Endometrial microvascular endothelial cells (primary cell): ENCODE measurements around the gene SYTL5. TPM values are rescaled to one million over a fixed set of nuclear protein-coding genes. Genes with fewer than 3 reads are reported as not detected.

ENCODE experiments used
- in situ Hi-C: cut with HindIII; loops from 2 replicates; pipeline ENCODE4 v1.10.0; 2017; ENCODE audit warnings: low sequenced_read_pairs, low pct_unique_long_range_greater_than_20kb; ENCODE audit errors: inconsistent ontology term
- total RNA-seq: library from RNA; depleted of rRNA; stranded (reverse); fragments of >200 nt; gene quantifications from one replicate; pipeline ENCODE4 v1.2.3, GENCODE V29; 2015; ENCODE audit errors: inconsistent ontology term

Gene SYTL5
- total RNA-seq, 1 donor from 2014 or later: not detected

- in situ Hi-C loops: no loop called here
These were observed 106.2 kb downstream of the SYTL5 start for GRCh38 chrX:38112566-38112965.

GRCh38 chrX:38116706-38117105, 110.4 kb downstream of the SYTL5 start:
- in situ Hi-C loops: no loop called here

GRCh38 chrX:38117485-38117884, 111.1 kb downstream of the SYTL5 start:
- in situ Hi-C loops: no loop called here

GRCh38 chrX:38124000-38124399, 117.6 kb downstream of the SYTL5 start:
- in situ Hi-C loops: no loop called here

GRCh38 chrX:38126179-38126578, 119.8 kb downstream of the SYTL5 start:
- in situ Hi-C loops: no loop called here

GRCh38 chrX:38127961-38128360, 121.6 kb downstream of the SYTL5 start:
- in situ Hi-C loops: no loop called here

- in situ Hi-C loops: no loop called here
These were observed 123.0 kb downstream of the SYTL5 start for GRCh38 chrX:38129366-38129765.

GRCh38 chrX:38138157-38138891, 132.0 kb downstream of the SYTL5 start:
- in situ Hi-C loops: no loop called here

- in situ Hi-C loops: no loop called here
These were observed 132.5 kb downstream of the SYTL5 start for GRCh38 chrX:38138900-38139299.

- in situ Hi-C loops: no loop called here
These were observed 136.3 kb downstream of the SYTL5 start for GRCh38 chrX:38142610-38143009.

GRCh38 chrX:38149016-38149415, 142.7 kb downstream of the SYTL5 start:
- in situ Hi-C loops: no loop called here

GRCh38 chrX:38150993-38151392, 144.6 kb downstream of the SYTL5 start:
- in situ Hi-C loops: no loop called here

- in situ Hi-C loops: no loop called here
These were observed 145.1 kb downstream of the SYTL5 start for GRCh38 chrX:38151441-38151840.

GRCh38 chrX:38154340-38154739, 148.0 kb downstream of the SYTL5 start:
- in situ Hi-C loops: no loop called here

GRCh38 chrX:38154818-38155217, 148.5 kb downstream of the SYTL5 start:
- in situ Hi-C loops: no loop called here

- in situ Hi-C loops: no loop called here
These were observed 150.5 kb downstream of the SYTL5 start for GRCh38 chrX:38156838-38157237.

- in situ Hi-C loops: no loop called here
These were observed 156.8 kb downstream of the SYTL5 start for GRCh38 chrX:38163193-38163592.

- in situ Hi-C loops: no loop called here
These were observed 158.7 kb downstream of the SYTL5 start for GRCh38 chrX:38165023-38165422.

- in situ Hi-C loops: no loop called here
These were observed 160.2 kb downstream of the SYTL5 start for GRCh38 chrX:38166478-38167083.

GRCh38 chrX:38170556-38170955, 164.2 kb downstream of the SYTL5 start:
- in situ Hi-C loops: no loop called here

- in situ Hi-C loops: no loop called here
These were observed 166.2 kb downstream of the SYTL5 start for GRCh38 chrX:38172596-38172995.
